Neuronal stem cell (in vitro differentiated cells): ENCODE measurements around the gene RNF121.

Experiments used
- DNase-seq: peaks from one replicate; pipeline ENCODE4 v3.0.0-alpha.2; 2013; ENCODE audit warnings: low spot score
- H2AFZ ChIP-seq: one replicate; pipeline ENCODE4 v1.6.1; 2013; ENCODE audit warnings: mild to moderate bottlenecking, low read length, inconsistent platforms
- H2AK5ac ChIP-seq: 2 replicates; pipeline ENCODE4 v1.6.1; 2013; ENCODE audit warnings: low read depth, mild to moderate bottlenecking, inconsistent platforms, low read length, moderate library complexity, mixed read lengths
- H2BK120ac ChIP-seq: 2 replicates; pipeline ENCODE4 v1.6.1; 2013; ENCODE audit warnings: low read depth, mild to moderate bottlenecking, inconsistent platforms, low read length, moderate library complexity, mixed read lengths
- H2BK12ac ChIP-seq: one replicate; pipeline ENCODE4 v1.6.1; 2013; ENCODE audit warnings: low read length, inconsistent platforms
- H2BK15ac ChIP-seq: 2 replicates; pipeline ENCODE4 v1.6.1; 2013; ENCODE audit warnings: mild to moderate bottlenecking, low read length, inconsistent platforms, mixed read lengths
- H2BK5ac ChIP-seq: one replicate; pipeline ENCODE4 v1.6.1; 2013; ENCODE audit warnings: inconsistent platforms, mild to moderate bottlenecking, low read length, moderate library complexity
- H3K14ac ChIP-seq: one replicate; pipeline ENCODE4 v1.6.1; 2013; ENCODE audit warnings: low read length, inconsistent platforms
- H3K18ac ChIP-seq: 2 replicates; pipeline ENCODE4 v1.6.1; 2013; ENCODE audit warnings: low read length, inconsistent platforms
- H3K23ac ChIP-seq: 2 replicates; pipeline ENCODE4 v1.6.1; 2013; ENCODE audit warnings: low read depth, mild to moderate bottlenecking, mixed read lengths, low read length, inconsistent platforms; ENCODE audit not compliant: poor library complexity
- H3K27ac ChIP-seq: replicated peaks from 3 replicates; pipeline ENCODE4 v1.5.1; 2013; ENCODE audit warnings: low read length, inconsistent platforms
- H3K27me3 ChIP-seq, 3 experiments: 2 replicates each; pipeline ENCODE4 v1.6.1; 2013; ENCODE audit warnings: low read length in 3 of 3, mild to moderate bottlenecking in 2 of 3, inconsistent platforms in 1 of 3, low read depth in 1 of 3, mixed read lengths in 1 of 3, moderate library complexity in 1 of 3; ENCODE audit not compliant: control insufficient read depth in 3 of 3, insufficient read depth in 3 of 3
- H3K36me3 ChIP-seq, 2 donors: replicated peaks in 1 of 2; 2 replicates each; pipeline ENCODE4 v1.6.1; 2013; ENCODE audit warnings: low read length in 2 of 2; ENCODE audit not compliant: control insufficient read depth in 2 of 2, insufficient read depth in 2 of 2
- H3K4ac ChIP-seq: 2 replicates; pipeline ENCODE4 v1.6.1; 2013; ENCODE audit warnings: inconsistent platforms, mild to moderate bottlenecking, low read length, moderate library complexity
- H3K4me1 ChIP-seq, 2 donors: 1 replicate in 1 of 2; 2 replicates in 1 of 2; pipeline ENCODE4 v1.6.1; 2013; ENCODE audit warnings: low read length in 2 of 2, low read depth in 1 of 2; ENCODE audit not compliant: control insufficient read depth in 2 of 2, insufficient read depth in 1 of 2
- H3K4me2 ChIP-seq: one replicate; pipeline ENCODE4 v1.6.1; 2013; ENCODE audit warnings: mild to moderate bottlenecking, low read length, inconsistent platforms; ENCODE audit not compliant: insufficient read depth, poor library complexity, severe bottlenecking
- H3K4me3 ChIP-seq, 2 donors: 2 replicates each; pipeline ENCODE4 v1.5.1; 2013; ENCODE audit warnings: low read length in 2 of 2, mild to moderate bottlenecking in 2 of 2, inconsistent platforms in 1 of 2, moderate library complexity in 1 of 2
- H3K79me1 ChIP-seq: one replicate; pipeline ENCODE4 v1.6.1; 2013; ENCODE audit warnings: low read depth, mild to moderate bottlenecking, inconsistent platforms, low read length, moderate library complexity
- H3K9ac ChIP-seq: one replicate; pipeline ENCODE4 v1.6.1; 2013; ENCODE audit warnings: mild to moderate bottlenecking, low read depth, low read length, inconsistent platforms; ENCODE audit not compliant: poor library complexity
- H3K9me3 ChIP-seq, 2 donors: replicated peaks in 1 of 2; 2 replicates each; pipeline versions ENCODE3 to v1.6.1; 2013; ENCODE audit warnings: low read length in 2 of 2, mild to moderate bottlenecking in 2 of 2, inconsistent platforms in 1 of 2, low read depth in 1 of 2, mixed read lengths in 1 of 2, moderate library complexity in 1 of 2; ENCODE audit not compliant: control insufficient read depth in 2 of 2, insufficient read depth in 1 of 2
- H4K8ac ChIP-seq: one replicate; pipeline ENCODE4 v1.6.1; 2013; ENCODE audit warnings: low read depth, mild to moderate bottlenecking, inconsistent platforms, low read length, moderate library complexity
- H4K91ac ChIP-seq: one replicate; pipeline ENCODE4 v1.6.1; 2013; ENCODE audit warnings: low read length, low read depth, mild to moderate bottlenecking, inconsistent platforms; ENCODE audit not compliant: poor library complexity
- WGBS, 2 donors: extraction: QIAGEN DNeasy Blood & Tissue Kit; methylation state at CpG; one replicate each; pipeline ENCODE4 v1.1.7; 2013; ENCODE audit warnings: missing lambda C conversion rate in 2 of 2, mixed read lengths in 1 of 2; ENCODE audit not compliant: insufficient read length in 2 of 2, insufficient replicate concordance in 1 of 2; ENCODE audit errors: extremely low coverage in 2 of 2; 5-methylcytosine and 5-hydroxymethylcytosine counted together

RNF121 gene

DNA sequence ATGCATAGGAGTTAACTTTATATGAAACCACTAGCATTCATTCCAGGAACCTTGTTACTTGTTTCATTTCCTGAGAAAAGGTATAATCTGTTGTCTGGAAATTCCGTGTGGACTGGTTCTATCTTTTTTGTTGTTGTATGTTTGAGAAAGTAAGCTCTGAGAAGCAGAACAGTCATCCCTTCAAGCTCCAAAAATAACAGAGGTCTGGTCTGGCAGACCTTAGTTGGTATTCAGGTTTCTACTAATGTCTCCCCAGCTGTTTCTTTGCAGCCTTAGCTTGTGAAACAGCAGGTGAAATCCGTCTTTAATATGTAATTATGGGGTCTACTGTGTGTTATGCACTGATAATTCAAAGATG lies 2.4 kb downstream of the RNF121 start:
- Histone ChIP-seq H3K27me3 (no peaks in the 10 kb centered on the region), H3K4ac (no peak overlapping the region), H3K36me3 (peaks cover 1 to 8% of the 10 kb centered on the region in 2 donors), H3K18ac (no peak overlapping the region), H3K4me3 (peak overlapping the region in 1 of 2 donors; percentile 1), H4K8ac (no peak overlapping the region), H4K91ac (no peak overlapping the region), H3K9me3 (no peaks in the 10 kb centered on the region), H2AFZ (no peak overlapping the region), H2BK15ac (no peak overlapping the region), H2AK5ac (no peak overlapping the region), H3K23ac (no peak overlapping the region), H2BK12ac (no peak overlapping the region), H3K27ac (no peak overlapping the region), H3K4me1 (peaks cover 5 to 6% of the 10 kb centered on the region in 2 donors), H3K4me2 (no peak overlapping the region), H3K14ac (no peak overlapping the region), H3K79me1 (peaks cover 9% of the 10 kb centered on the region), H2BK5ac (no peak overlapping the region), H3K9ac (no peak overlapping the region), H2BK120ac (no peak overlapping the region)
- no peak for DNase-seq
- WGBS, 2 donors, result no CpG with 5 or more reads among the region's 2 CpGs

GRCh38 chr11:71933141-71933933 lies 4.5 kb downstream of the RNF121 start:
- H2BK15ac ChIP-seq, result no peak overlapping the region
- H3K18ac ChIP-seq, result no peak overlapping the region
- no peak overlapping the region for H2BK120ac ChIP-seq
- H3K23ac ChIP-seq, result no peak overlapping the region
- no peak overlapping the region for H3K27ac ChIP-seq
- no peak overlapping the region for H2AFZ ChIP-seq
- no peak overlapping the region for H2BK5ac ChIP-seq
- H3K9me3 ChIP-seq, result no peaks in the 10 kb centered on the region
- no peak overlapping the region for H3K4me3 ChIP-seq
- no peak overlapping the region for H3K4me2 ChIP-seq
- H3K4me1 ChIP-seq, result peaks cover 5 to 6% of the 10 kb centered on the region in 2 donors
- H2BK12ac ChIP-seq, result no peak overlapping the region
- no peak overlapping the region for H4K8ac ChIP-seq
- H3K14ac ChIP-seq, result no peak overlapping the region
- no peak overlapping the region for H3K9ac ChIP-seq
- H3K79me1 ChIP-seq, result peaks cover 9% of the 10 kb centered on the region
- H4K91ac ChIP-seq, result no peak overlapping the region
- no peak for DNase-seq
- WGBS, 2 donors, result no CpG with 5 or more reads among the region's 4 CpGs
- no peaks in the 10 kb centered on the region for H3K27me3 ChIP-seq
- H2AK5ac ChIP-seq, result no peak overlapping the region
- H3K4ac ChIP-seq, result no peak overlapping the region
- peaks cover 0 to 9% of the 10 kb centered on the region in 2 donors for H3K36me3 ChIP-seq

GRCh38 chr11:71934213-71934612 lies 5.4 kb downstream of the RNF121 start:
- Histone ChIP-seq H3K27ac (no peak overlapping the region), H2BK15ac (no peak overlapping the region), H3K4me2 (no peak overlapping the region), H3K79me1 (peaks cover 6% of the 10 kb centered on the region), H4K8ac (no peak overlapping the region), H2AK5ac (no peak overlapping the region), H3K23ac (no peak overlapping the region), H3K4ac (no peak overlapping the region), H3K4me1 (peaks cover 5 to 6% of the 10 kb centered on the region in 2 donors), H3K9ac (no peak overlapping the region), H4K91ac (no peak overlapping the region), H3K4me3 (no peak overlapping the region), H2BK120ac (no peak overlapping the region), H3K36me3 (peaks cover 0 to 12% of the 10 kb centered on the region in 2 donors), H3K18ac (no peak overlapping the region), H2BK5ac (no peak overlapping the region), H2AFZ (no peak overlapping the region), H3K9me3 (no peaks in the 10 kb centered on the region), H2BK12ac (no peak overlapping the region), H3K14ac (no peak overlapping the region), H3K27me3 (no peaks in the 10 kb centered on the region)
- WGBS, 2 donors, result no CpG with 5 or more reads among the region's 2 CpGs
- no peak for DNase-seq

GRCh38 chr11:71935338-71935925 lies 6.6 kb downstream of the RNF121 start:
- Histone ChIP-seq H3K27me3 (no peaks in the 10 kb centered on the region), H4K8ac (no peak overlapping the region), H4K91ac (no peak overlapping the region), H3K4me1 (peaks cover 0 to 1% of the 10 kb centered on the region in 2 donors), H2AK5ac (no peak overlapping the region), H3K79me1 (peaks cover 2% of the 10 kb centered on the region), H2BK5ac (no peak overlapping the region), H3K14ac (no peak overlapping the region), H3K23ac (no peak overlapping the region), H3K4me3 (no peak overlapping the region), H3K9ac (no peak overlapping the region), H2BK15ac (no peak overlapping the region), H2BK120ac (no peak overlapping the region), H3K36me3 (peaks cover 0 to 13% of the 10 kb centered on the region in 2 donors), H3K27ac (no peak overlapping the region), H3K9me3 (no peaks in the 10 kb centered on the region), H3K18ac (no peak overlapping the region), H2BK12ac (no peak overlapping the region), H3K4me2 (no peak overlapping the region), H2AFZ (no peak overlapping the region), H3K4ac (no peak overlapping the region)
- WGBS, 2 donors, result no CpG with 5 or more reads among the region's 4 CpGs
- DNase-seq, result no peak
